Activated CD8-positive, alpha-beta memory T cell treated with anti-CD3 and anti-CD28 coated beads, Interleukin-2, amount 50 U/mL, for 1 hour (primary cell): Measurements from ENCODE around the gene RPP30.

Experiments
- DNase-seq: peaks from one replicate; pipeline ENCODE4 v3.0.0-alpha.2; 2020; ENCODE audit errors: extremely low read depth

RPP30 gene

DNA sequence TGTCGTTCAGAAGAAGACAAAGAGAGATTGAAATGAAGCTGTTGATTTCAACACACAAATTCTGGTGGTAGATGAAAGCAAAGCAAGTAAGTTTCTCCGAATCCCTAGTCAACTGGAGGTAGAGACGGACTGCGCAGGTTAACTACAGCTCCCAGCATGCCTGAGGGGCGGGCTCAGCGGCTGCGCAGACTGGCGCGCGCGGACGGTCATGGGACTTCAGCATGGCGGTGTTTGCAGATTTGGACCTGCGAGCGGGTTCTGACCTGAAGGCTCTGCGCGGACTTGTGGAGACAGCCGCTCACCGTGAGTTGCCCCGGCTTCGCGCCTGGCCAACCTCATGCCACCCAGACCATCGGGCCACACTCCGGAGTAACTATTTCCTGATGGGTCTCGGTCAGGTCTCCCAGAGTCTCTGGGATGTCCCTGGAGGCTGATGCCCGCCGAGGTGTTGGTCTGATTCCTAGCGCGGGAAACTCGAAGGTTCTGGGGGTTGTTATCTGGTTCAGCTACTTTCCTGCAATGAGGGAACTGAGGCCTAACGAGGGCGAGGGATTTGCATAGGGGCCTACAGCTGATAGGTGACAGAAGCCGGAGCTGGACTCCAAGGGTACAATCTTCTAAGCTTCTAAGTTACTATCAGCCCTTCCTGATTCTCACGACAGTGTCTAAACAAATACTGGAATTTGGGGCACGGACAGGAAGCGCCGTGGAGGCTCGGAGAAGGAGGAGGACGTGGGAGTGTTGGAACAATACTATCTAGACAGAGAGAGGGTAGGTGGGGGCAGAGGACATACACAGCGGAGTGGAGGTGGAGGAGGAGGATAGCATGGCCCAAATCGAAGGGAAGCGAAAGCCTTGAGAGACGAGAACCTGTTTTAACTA lies at the start of gene RPP30:
TSS of gene RPP30 (plus strand) at position 209 of the 882 bp plus-strand sequence. CDS start at position 222, 13 bp downstream.
- peak; percentile 32 for DNase-seq

- no peak for DNase-seq
These were observed 49.3 kb upstream of the RPP30 start for GRCh38 chr10:90822508-90822907.

DNA sequence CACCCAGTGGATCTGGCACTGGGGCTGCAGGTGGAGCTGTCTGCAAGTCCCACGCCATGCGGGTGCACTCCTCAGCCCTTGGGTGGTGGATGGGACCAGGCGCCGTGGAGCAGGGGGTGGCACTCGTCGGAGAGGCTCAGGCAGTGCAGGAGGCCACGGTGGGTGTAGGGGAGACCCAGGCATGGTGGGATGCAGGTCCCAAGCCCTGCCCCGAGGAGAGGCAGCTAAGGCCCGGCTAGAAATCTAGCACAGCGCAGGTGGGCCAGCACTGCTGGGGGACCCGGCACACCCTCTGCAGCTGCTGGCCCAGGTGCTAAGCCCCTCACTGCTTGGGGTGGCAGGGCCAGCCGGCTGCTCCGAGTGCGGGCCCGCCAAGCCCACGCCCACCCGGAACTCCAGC lies 39.7 kb upstream of the RPP30 start:
- DNase-seq, result no peak

- no peak for DNase-seq
These were observed 37.4 kb upstream of the RPP30 start for GRCh38 chr10:90834326-90834725.

- DNase-seq, result no peak
These were observed 34.3 kb upstream of the RPP30 start for GRCh38 chr10:90837486-90837885.

DNA sequence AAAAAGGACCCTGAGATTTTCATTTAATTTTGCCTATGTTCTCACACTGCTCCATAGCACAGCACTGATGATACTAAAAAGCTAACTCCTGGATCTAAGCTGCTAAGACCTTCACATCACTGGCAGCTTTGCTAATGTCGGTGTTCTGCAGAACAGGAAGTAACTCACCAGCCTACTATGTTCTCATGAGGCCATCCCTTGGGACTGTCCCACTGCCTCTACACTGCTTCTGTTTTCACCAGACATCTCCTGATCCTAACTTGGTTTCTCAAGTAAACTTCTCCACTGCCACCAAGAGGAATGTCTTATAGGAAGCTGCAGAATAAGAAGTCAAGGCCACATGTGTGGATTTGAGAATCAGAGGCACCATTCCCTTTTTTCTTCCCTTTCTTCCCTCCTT lies 29.0 kb upstream of the RPP30 start:
- DNase-seq, result no peak

- no peak for DNase-seq
These were observed 26.0 kb upstream of the RPP30 start for GRCh38 chr10:90845726-90846125.

- DNase-seq, result no peak
These were observed 25.0 kb upstream of the RPP30 start for GRCh38 chr10:90846746-90847145.

- no peak for DNase-seq
These were observed 24.3 kb upstream of the RPP30 start for GRCh38 chr10:90847436-90847835.

GRCh38 chr10:90849956-90850749 lies 21.6 kb upstream of the RPP30 start:
- DNase-seq, result no peak

DNA sequence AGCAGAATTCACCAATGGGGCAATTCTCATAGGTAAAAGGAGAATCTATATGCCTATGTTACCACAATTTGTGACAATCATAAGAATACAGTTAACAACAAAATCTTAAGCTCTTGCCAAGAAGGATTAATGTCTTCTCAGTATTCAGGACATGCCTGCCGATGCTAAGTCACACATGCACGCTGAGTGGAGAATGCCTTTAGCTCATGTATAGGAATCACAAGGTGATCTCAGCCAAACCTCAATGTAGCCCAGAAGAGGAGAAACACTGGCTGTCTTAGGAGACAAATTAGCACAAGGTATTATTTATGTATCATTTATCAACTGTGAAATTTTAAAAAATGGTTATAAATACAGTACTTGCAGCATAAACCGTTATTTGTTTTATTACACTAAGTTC lies 16.6 kb upstream of the RPP30 start:
- DNase-seq, result no peak

DNA sequence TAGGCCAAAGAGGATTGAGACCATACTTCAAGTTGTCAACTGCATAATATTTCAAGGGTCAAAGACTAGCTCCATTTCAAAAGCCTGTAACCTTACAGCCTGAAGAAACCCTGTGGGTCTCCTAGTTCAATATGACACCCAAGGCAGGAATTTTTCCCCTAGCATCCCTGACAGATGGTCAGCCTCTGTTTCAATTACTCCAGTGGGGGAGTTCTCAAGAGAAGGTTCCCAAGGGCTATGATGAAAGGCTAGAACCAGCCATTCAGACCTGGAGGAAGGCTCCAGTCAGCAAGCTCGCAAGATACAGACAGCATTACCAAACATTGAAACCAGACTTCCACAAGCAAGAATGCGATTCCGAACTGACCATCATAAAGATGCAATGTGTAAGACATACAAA lies 15.5 kb upstream of the RPP30 start:
- no peak for DNase-seq

DNA sequence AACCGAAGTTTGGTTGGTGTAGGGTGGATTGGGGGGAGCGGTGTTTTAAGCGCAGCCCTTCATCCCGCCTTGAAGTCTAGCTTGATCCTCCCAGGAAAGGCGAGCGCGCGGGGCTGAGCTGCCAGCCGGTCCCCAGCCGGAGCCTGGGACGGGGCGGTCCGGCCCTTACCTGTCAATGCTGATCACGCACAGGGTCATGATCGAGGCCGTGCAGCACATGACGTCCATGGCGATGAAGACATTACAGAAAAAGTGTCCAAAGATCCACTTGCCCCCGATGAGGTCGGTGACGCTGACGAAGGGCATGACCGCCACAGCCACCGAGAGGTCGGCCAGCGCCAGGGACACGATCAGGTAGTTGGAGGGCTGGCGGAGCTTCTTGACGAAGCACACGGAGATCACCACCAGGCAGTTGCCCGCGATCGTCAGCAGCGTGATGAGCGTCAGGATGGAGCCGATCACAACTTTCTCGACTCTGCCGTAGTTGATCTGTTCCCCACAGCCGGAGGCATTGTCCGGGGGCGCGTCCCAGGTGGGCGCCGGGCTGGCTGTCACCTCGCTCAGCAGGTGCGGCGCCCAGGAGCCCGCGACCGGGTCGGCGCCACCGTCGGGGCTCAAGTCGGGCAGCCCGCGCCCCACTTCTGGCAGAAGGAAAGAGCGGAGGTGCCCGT lies 14.7 kb upstream of the RPP30 start:
- no peak for DNase-seq

GRCh38 chr10:90857635-90858460 lies 13.9 kb upstream of the RPP30 start, which contains the start of gene HTR7:
Gene HTR7 (minus strand): TSS chr10:90858039. CDS start chr10:90857671, 368 bp downstream.
- no peak for DNase-seq

DNA sequence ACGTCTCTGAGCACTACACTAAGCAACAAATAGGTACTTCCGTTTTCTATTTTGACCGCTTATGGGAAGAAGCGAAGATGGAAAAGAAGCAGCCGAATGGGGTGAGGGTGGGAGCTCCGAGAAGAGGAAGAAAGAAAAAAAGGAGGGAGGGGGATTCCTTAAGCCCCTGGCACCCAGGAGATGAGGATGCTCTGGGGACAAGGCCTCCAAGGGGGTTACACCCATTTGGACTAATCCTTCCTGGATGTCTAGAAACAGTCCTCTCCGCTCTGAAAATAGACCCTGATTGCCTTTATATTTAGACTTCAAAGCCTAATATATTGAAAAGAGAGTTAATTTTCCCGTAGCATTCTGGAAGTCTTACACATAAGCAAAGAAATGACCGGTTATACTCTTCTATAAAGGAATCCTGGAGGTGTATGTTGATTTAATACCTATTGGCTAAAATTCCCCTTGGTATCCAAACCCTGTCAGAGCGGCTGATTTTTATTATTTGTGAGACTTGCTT lies 13.3 kb upstream of the RPP30 start:
- no peak for DNase-seq

GRCh38 chr10:90859321-90859751 lies 12.4 kb upstream of the RPP30 start:
- no peak for DNase-seq

DNA sequence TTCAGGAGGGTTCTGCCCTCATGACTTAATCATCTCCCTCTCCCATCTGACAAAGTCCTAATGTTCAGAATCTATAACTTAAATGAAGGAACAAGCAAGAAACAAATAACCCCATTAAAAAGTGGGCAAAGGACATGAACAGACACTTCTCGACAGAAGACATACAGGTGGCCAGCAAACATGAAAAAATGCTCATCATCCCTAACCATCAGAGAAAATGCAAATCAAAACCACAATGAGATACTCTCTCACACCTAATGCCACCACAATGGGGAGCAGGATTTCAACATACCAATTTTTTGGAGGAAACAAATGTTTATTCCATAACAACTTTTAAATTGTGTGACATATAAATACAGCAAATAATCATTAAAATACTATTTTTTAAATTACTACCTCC lies 11.0 kb upstream of the RPP30 start:
- no peak for DNase-seq

GRCh38 chr10:90862908-90863514 lies 8.8 kb upstream of the RPP30 start:
- DNase-seq, result no peak

- no peak for DNase-seq
These were observed 6.4 kb upstream of the RPP30 start for GRCh38 chr10:90865401-90865800.

GRCh38 chr10:90866050-90866598 lies 5.7 kb upstream of the RPP30 start:
- no peak for DNase-seq
